CD4-positive, alpha-beta T cell (primary cell): ENCODE measurements around the gene UGT1A10. TPM values are rescaled to one million over a fixed set of nuclear protein-coding genes. Genes with fewer than 3 reads are reported as not detected.

ENCODE experiments used
- ATAC-seq: fragments of 200-7000 bp; cut with Tn5 transposase; one replicate; pipeline ENCODE4 v1.10.0; 2022; ENCODE audit warnings: mild to moderate bottlenecking; ENCODE audit not compliant: poor library complexity
- CTCF ChIA-PET: fragments of 350-600 bp; sonication (Branson Sonifier 250); formaldehyde crosslinking; loops from one replicate; lab custom pipeline; 2021; ENCODE audit warnings: antibody characterized with exemption, inconsistent platforms; lab: Charles Lee
- POLR2A ChIA-PET: fragments of 350-600 bp; sonication (Branson Sonifier 250); formaldehyde crosslinking; loops from one replicate; lab custom pipeline; 2021; ENCODE audit warnings: antibody characterized with exemption, inconsistent platforms; lab: Charles Lee
- DNase-seq, 14 experiments: peaks; one replicate each; pipeline ENCODE4 v3.0.0-alpha.2; 2013 to 2020; ENCODE audit warnings: mixed read lengths in 2 of 14
- H3K27ac ChIP-seq, 2 donors: one replicate each; pipeline versions ENCODE4 v1.5.1 to v1.7.0; 2013; ENCODE audit warnings: low read length in 2 of 2, low read depth in 1 of 2, mild to moderate bottlenecking in 1 of 2
- H3K27me3 ChIP-seq, 2 experiments: 1 replicate in 1 of 2; 2 replicates in 1 of 2; pipeline versions ENCODE4 v1.6.1 to v1.7.0; 2013; ENCODE audit warnings: low read length in 2 of 2, control low read depth in 1 of 2, mild to moderate bottlenecking in 1 of 2, moderate library complexity in 1 of 2; ENCODE audit not compliant: insufficient read depth in 2 of 2, control insufficient read depth in 1 of 2
- H3K36me3 ChIP-seq: one replicate; pipeline ENCODE4 v1.6.1; 2013; ENCODE audit warnings: low read length, control low read depth; ENCODE audit not compliant: insufficient read depth
- H3K4me1 ChIP-seq: one replicate; pipeline ENCODE4 v1.6.1; 2013; ENCODE audit warnings: low read length, control low read depth; ENCODE audit not compliant: insufficient read depth
- H3K4me3 ChIP-seq: one replicate; pipeline ENCODE4 v1.5.1; 2013; ENCODE audit warnings: mild to moderate bottlenecking, low read length, moderate library complexity
- H3K9me3 ChIP-seq, 2 experiments: 1 replicate in 1 of 2; 2 replicates in 1 of 2; pipeline versions ENCODE4 v1.6.1 to v1.7.0; 2013; ENCODE audit warnings: low read length in 2 of 2, mild to moderate bottlenecking in 2 of 2, control low read depth in 1 of 2, moderate library complexity in 1 of 2; ENCODE audit not compliant: control insufficient read depth in 1 of 2, insufficient read depth in 1 of 2
- H3K27ac Mint-ChIP-seq: one replicate; pipeline ENCODE4 v1.8.0; 2020; ENCODE audit warnings: mixed read lengths
- H3K27me3 Mint-ChIP-seq: one replicate; pipeline ENCODE4 v1.8.0; 2021; ENCODE audit warnings: mixed read lengths
- H3K36me3 Mint-ChIP-seq: one replicate; pipeline ENCODE4 v1.8.0; 2021; ENCODE audit warnings: low read depth, mixed read lengths
- H3K4me1 Mint-ChIP-seq: one replicate; pipeline ENCODE4 v1.8.0; 2021; ENCODE audit warnings: low read depth, mixed read lengths
- H3K4me3 Mint-ChIP-seq: one replicate; pipeline ENCODE4 v1.8.0; 2020; ENCODE audit warnings: mild to moderate bottlenecking, mixed read lengths
- H3K9me3 Mint-ChIP-seq: one replicate; pipeline ENCODE4 v1.8.0; 2020; ENCODE audit warnings: mixed read lengths
- CTCF ChIP-seq: fragments of 200-600 bp; IDR thresholded peaks from one replicate; pipeline ENCODE4 v1.8.0; 2022; ENCODE audit warnings: antibody characterized with exemption, mild to moderate bottlenecking
- intact Hi-C, 2 experiments: fragments of 100-400 bp; cut with DNase I in 1 of 2; cut with micrococcal nuclease in 1 of 2; formaldehyde crosslinking; loops; one replicate each; pipeline versions ENCODE4 v1.15.1 to v1.9.0; 2023 to 2025; cut with DNase I, micrococcal nuclease
- total RNA-seq, 174 experiments: library from RNA in 2 of 174; stranded (reverse) in 2 of 174; gene quantifications; one replicate each; pipeline ENCODE4 v1.2.3 and lab custom pipeline; 2021 to 2026

The UGT1A10 gene
- total RNA-seq, 2 experiments from 2014 or later: not detected

- Histone ChIP-seq H3K4me1 (no peaks in the 10 kb centered on the region), H3K4me3 (no peak overlapping the region), H3K9me3 (peaks cover 0 to 10% of the 10 kb centered on the region in 2 experiments), H3K36me3 (no peaks in the 10 kb centered on the region), H3K27me3 (peaks cover 0 to 3% of the 10 kb centered on the region in 2 experiments), H3K27ac (no peak overlapping the region)
- ATAC-seq (no peak), DNase-seq (no peak)
- POLR2A ChIA-PET: no interaction called here
- Mint-ChIP-seq H3K4me1 (no peaks in the 10 kb centered on the region), H3K36me3 (no peaks in the 10 kb centered on the region), H3K27me3 (peaks cover 50% of the 10 kb centered on the region), H3K9me3 (peaks cover 7% of the 10 kb centered on the region), H3K27ac (no peak overlapping the region), H3K4me3 (no peak overlapping the region)
- TF ChIP-seq CTCF: no peak
- CTCF ChIA-PET: no interaction called here
- intact Hi-C loops: no loop called here
Measured at GRCh38 chr2:233627331-233628025, 8.8 kb upstream of the UGT1A10 start.

DNA sequence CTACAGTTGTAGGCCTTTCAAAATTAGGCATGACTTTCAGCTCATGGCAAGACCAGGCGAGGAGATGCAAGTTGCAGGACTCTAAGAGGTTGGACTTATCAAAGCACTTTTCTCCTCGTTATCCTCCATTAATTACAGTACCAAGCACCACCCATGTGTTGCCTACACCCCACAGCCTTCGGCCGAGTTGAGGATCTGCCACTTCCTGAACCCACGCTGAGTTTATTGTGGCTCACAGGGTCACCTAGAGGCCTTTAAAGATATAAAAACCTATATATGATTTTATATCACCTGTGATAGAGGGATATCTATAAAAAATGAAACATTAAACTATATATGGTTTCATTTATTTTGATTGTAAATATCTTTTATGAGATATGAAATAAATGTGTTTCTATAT lies 2.6 kb downstream of the UGT1A10 start:
- Mint-ChIP-seq H3K27ac (no peak overlapping the region), H3K9me3 (no peaks in the 10 kb centered on the region), H3K36me3 (no peaks in the 10 kb centered on the region), H3K4me3 (no peak overlapping the region), H3K4me1 (peaks cover 13% of the 10 kb centered on the region), H3K27me3 (peaks cover 26% of the 10 kb centered on the region)
- CTCF ChIA-PET: no interaction called here
- intact Hi-C loops: no loop called here
- Histone ChIP-seq H3K9me3 (peaks cover 0 to 8% of the 10 kb centered on the region in 2 experiments), H3K4me1 (no peaks in the 10 kb centered on the region), H3K4me3 (no peak overlapping the region), H3K27ac (no peak overlapping the region), H3K27me3 (peaks cover 0 to 7% of the 10 kb centered on the region in 2 experiments), H3K36me3 (no peaks in the 10 kb centered on the region)
- ATAC-seq (no peak), DNase-seq (peak in 1 of 14 experiments; percentile 1)
- POLR2A ChIA-PET: no interaction called here
- TF ChIP-seq CTCF: no peak

DNA sequence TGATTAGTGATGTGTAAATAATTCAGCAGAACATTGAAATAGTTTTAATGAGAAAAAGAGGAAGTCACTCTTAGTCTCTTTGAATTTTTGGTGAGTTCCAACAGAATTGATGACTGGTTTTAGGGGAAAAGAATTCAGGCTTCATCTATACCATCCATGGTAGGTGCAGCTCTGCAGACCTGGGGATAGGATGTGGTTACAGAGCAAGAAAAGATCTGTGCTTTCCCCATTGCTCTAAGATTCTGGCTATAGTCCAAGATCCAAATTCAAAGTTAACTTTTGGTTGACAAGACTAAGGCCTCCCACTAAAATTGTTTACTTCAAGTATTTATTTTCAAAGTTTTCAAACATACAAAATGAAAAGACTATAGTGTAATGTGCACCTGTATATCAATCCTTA lies 3.6 kb downstream of the UGT1A10 start:
- peak in 2 of 14 experiments; percentile 1 to 10 for DNase-seq
- Mint-ChIP-seq H3K36me3 (no peaks in the 10 kb centered on the region), H3K27ac (no peak overlapping the region), H3K4me3 (no peak overlapping the region), H3K9me3 (no peaks in the 10 kb centered on the region), H3K27me3 (peaks cover 22% of the 10 kb centered on the region), H3K4me1 (peaks cover 13% of the 10 kb centered on the region)
- ChIA-PET POLR2A (no interaction called here), CTCF (no interaction called here)
- H3K27me3 ChIP-seq: peaks cover 0 to 7% of the 10 kb centered on the region in 2 experiments
- no peak overlapping the region for H3K4me3 ChIP-seq
- H3K27ac ChIP-seq: no peak overlapping the region
- no peaks in the 10 kb centered on the region for H3K36me3 ChIP-seq
- ATAC-seq: no peak
- H3K9me3 ChIP-seq: peaks cover 0 to 8% of the 10 kb centered on the region in 2 experiments
- no peaks in the 10 kb centered on the region for H3K4me1 ChIP-seq
- TF ChIP-seq CTCF: no peak
- intact Hi-C loops: no loop called here
